ENCODE data around the gene LDB2.

Gene LDB2

DNA sequence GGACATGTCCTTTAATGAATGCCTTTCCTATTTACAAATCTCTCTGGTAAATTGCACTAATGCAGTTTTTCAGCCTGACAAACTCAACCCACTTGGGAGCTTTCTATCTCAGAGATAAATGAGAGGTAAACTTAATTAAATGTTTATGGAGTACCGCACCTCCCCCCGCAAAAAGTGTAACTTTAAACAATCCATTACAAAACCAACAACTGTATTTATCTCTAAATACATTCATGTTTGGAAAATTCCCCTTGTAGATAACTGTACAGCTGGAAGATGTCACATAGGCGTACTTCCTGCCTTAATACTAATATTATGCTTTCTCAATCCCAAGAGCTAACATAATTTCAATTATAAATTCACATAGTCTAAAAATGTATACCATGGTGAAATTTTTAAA, 215.5 kb downstream of the LDB2 start:
- no peaks in the 10 kb centered on the region for H3K9me3 ChIP-seq (ENCODE audit: control insufficient read depth, low read length)
- H3K27me3 ChIP-seq (ENCODE audit: control insufficient read depth, insufficient read depth, low read length, poor library complexity, severe bottlenecking), result no peaks in the 10 kb centered on the region
- no peaks in the 10 kb centered on the region for H3K4me1 ChIP-seq (ENCODE audit: control insufficient read depth, insufficient read depth, low read length)
- no peak overlapping the region for H3K27ac ChIP-seq (ENCODE audit: insufficient read depth, low read depth, low read length, poor library complexity, severe bottlenecking)
- 100% methylated on average over 1 to 3 of the region's 3 CpGs for WGBS, 2 experiments
- H3K4me3 ChIP-seq (ENCODE audit: insufficient read depth, low read depth, low read length), result no peak overlapping the region
- H3K36me3 ChIP-seq (ENCODE audit: control insufficient read depth, insufficient read depth, low read length), result no peaks in the 10 kb centered on the region

- Histone ChIP-seq H3K4me3 (ENCODE audit: insufficient read depth, low read depth, low read length) (no peak overlapping the region), H3K4me1 (ENCODE audit: control insufficient read depth, insufficient read depth, low read length) (peaks cover 4% of the 10 kb centered on the region), H3K36me3 (ENCODE audit: control insufficient read depth, insufficient read depth, low read length) (no peaks in the 10 kb centered on the region), H3K27me3 (ENCODE audit: control insufficient read depth, insufficient read depth, low read length, poor library complexity, severe bottlenecking) (no peaks in the 10 kb centered on the region), H3K9me3 (ENCODE audit: control insufficient read depth, low read length) (no peaks in the 10 kb centered on the region), H3K27ac (ENCODE audit: insufficient read depth, low read depth, low read length, poor library complexity, severe bottlenecking) (no peak overlapping the region)
- WGBS, 2 experiments, result 89 to 92% methylated on average over 4 of the region's 5 CpGs
Measured at GRCh38 chr4:16677001-16677944, 221.2 kb downstream of the LDB2 start.

GRCh38 chr4:16676230-16676770, 222.1 kb downstream of the LDB2 start:
- Histone ChIP-seq H3K9me3 (ENCODE audit: control insufficient read depth, low read length) (no peaks in the 10 kb centered on the region), H3K27ac (ENCODE audit: insufficient read depth, low read depth, low read length, poor library complexity, severe bottlenecking) (no peak overlapping the region), H3K4me1 (ENCODE audit: control insufficient read depth, insufficient read depth, low read length) (peaks cover 4% of the 10 kb centered on the region), H3K27me3 (ENCODE audit: control insufficient read depth, insufficient read depth, low read length, poor library complexity, severe bottlenecking) (no peaks in the 10 kb centered on the region), H3K36me3 (ENCODE audit: control insufficient read depth, insufficient read depth, low read length) (no peaks in the 10 kb centered on the region), H3K4me3 (ENCODE audit: insufficient read depth, low read depth, low read length) (no peak overlapping the region)
- WGBS, 2 experiments, result 93 to 96% methylated on average over 2 of the region's 3 CpGs

DNA sequence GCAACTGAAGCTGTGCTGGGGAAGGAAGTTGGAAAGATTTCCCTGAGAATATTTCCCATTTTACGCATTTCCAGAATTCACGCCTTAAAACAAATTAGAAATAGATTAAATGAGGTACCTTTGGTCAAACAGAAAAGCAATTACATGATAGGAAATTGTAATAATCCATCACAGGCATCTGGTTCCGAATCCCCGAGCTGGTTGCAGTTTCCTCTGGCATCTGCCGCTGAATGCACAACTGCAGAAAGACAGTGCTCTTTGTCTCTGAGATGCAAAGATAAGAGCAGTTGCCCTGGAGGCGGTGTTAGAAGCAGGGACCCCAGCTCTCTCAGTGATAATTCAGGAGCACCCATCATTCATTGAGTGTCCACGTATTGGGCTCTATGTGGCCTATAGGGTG, 224.4 kb downstream of the LDB2 start:
- Histone ChIP-seq H3K4me3 (ENCODE audit: insufficient read depth, low read depth, low read length) (no peak overlapping the region), H3K27ac (ENCODE audit: insufficient read depth, low read depth, low read length, poor library complexity, severe bottlenecking) (no peak overlapping the region), H3K9me3 (ENCODE audit: control insufficient read depth, low read length) (no peaks in the 10 kb centered on the region), H3K36me3 (ENCODE audit: control insufficient read depth, insufficient read depth, low read length) (no peaks in the 10 kb centered on the region), H3K27me3 (ENCODE audit: control insufficient read depth, insufficient read depth, low read length, poor library complexity, severe bottlenecking) (no peaks in the 10 kb centered on the region), H3K4me1 (ENCODE audit: control insufficient read depth, insufficient read depth, low read length) (peaks cover 4% of the 10 kb centered on the region)
- 68 to 80% methylated on average over 5 to 7 of the region's 7 CpGs for WGBS, 2 experiments

- WGBS, 2 experiments, result 62 to 64% methylated on average over 2 of the region's 2 CpGs
Measured at GRCh38 chr4:16672421-16672820, 226.0 kb downstream of the LDB2 start.

DNA sequence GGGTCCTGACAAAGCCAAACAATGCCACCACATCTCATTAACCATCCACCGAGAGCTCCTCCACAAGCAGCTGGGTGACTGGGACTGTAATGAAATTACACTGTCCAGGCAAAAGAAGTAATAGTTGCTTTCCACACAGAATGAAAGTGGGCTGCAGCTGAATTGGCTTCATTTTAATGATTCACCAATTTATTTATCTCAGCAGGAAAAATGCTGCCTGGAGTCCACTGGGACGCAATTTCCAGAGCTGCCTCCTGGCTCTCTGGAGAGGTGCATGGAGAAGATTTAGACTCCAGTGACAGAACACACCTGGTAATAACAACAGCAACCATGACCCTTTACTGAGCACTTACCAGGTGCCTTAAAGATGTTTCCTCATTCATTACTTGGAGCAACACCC, 226.7 kb downstream of the LDB2 start:
- Histone ChIP-seq H3K4me3 (ENCODE audit: insufficient read depth, low read depth, low read length) (no peak overlapping the region), H3K9me3 (ENCODE audit: control insufficient read depth, low read length) (no peaks in the 10 kb centered on the region), H3K27me3 (ENCODE audit: control insufficient read depth, insufficient read depth, low read length, poor library complexity, severe bottlenecking) (no peaks in the 10 kb centered on the region), H3K36me3 (ENCODE audit: control insufficient read depth, insufficient read depth, low read length) (no peaks in the 10 kb centered on the region), H3K27ac (ENCODE audit: insufficient read depth, low read depth, low read length, poor library complexity, severe bottlenecking) (no peak overlapping the region), H3K4me1 (ENCODE audit: control insufficient read depth, insufficient read depth, low read length) (peaks cover 4% of the 10 kb centered on the region)
- WGBS, 2 experiments, result 93 to 95% methylated on average over 2 of the region's 2 CpGs

More at GRCh38 chr4:16672421-16672820, 226.0 kb downstream of the LDB2 start:
- Histone ChIP-seq H3K27me3 (ENCODE audit: control insufficient read depth, insufficient read depth, low read length, poor library complexity, severe bottlenecking) (no peaks in the 10 kb centered on the region), H3K4me3 (ENCODE audit: insufficient read depth, low read depth, low read length) (no peak overlapping the region), H3K9me3 (ENCODE audit: control insufficient read depth, low read length) (no peaks in the 10 kb centered on the region), H3K27ac (ENCODE audit: insufficient read depth, low read depth, low read length, poor library complexity, severe bottlenecking) (no peak overlapping the region), H3K36me3 (ENCODE audit: control insufficient read depth, insufficient read depth, low read length) (no peaks in the 10 kb centered on the region), H3K4me1 (ENCODE audit: control insufficient read depth, insufficient read depth, low read length) (peaks cover 4% of the 10 kb centered on the region)

DNA sequence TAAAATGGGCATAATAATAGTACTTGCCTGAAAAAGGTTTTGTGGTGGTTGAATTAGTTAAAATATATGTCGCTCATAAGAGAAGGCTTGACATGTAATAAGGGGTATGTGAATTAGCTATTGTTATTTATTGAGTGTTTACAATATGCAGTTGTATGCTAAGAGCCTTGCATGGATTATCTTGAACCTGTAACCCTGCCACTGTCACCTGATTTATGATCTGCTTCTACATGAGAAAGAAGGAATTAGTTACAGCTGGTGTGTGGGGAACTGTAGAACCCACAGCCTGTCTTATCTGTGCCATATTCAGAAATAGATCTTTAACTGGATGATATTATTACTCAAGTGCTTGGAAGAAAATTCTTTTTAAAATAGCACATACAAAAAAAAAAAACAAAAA, 227.7 kb downstream of the LDB2 start:
- Histone ChIP-seq H3K27ac (ENCODE audit: insufficient read depth, low read depth, low read length, poor library complexity, severe bottlenecking) (no peak overlapping the region), H3K36me3 (ENCODE audit: control insufficient read depth, insufficient read depth, low read length) (no peaks in the 10 kb centered on the region), H3K4me1 (ENCODE audit: control insufficient read depth, insufficient read depth, low read length) (peaks cover 4% of the 10 kb centered on the region), H3K9me3 (ENCODE audit: control insufficient read depth, low read length) (no peaks in the 10 kb centered on the region), H3K27me3 (ENCODE audit: control insufficient read depth, insufficient read depth, low read length, poor library complexity, severe bottlenecking) (no peaks in the 10 kb centered on the region), H3K4me3 (ENCODE audit: insufficient read depth, low read depth, low read length) (no peak overlapping the region)
- WGBS, 2 experiments, result 100% methylated on average over 1 of the region's 1 CpG

- H3K4me3 ChIP-seq (ENCODE audit: insufficient read depth, low read depth, low read length), result no peak overlapping the region
- no peaks in the 10 kb centered on the region for H3K9me3 ChIP-seq (ENCODE audit: control insufficient read depth, low read length)
- H3K27me3 ChIP-seq (ENCODE audit: control insufficient read depth, insufficient read depth, low read length, poor library complexity, severe bottlenecking), result no peaks in the 10 kb centered on the region
- H3K4me1 ChIP-seq (ENCODE audit: control insufficient read depth, insufficient read depth, low read length), result peaks cover 4% of the 10 kb centered on the region
- no peaks in the 10 kb centered on the region for H3K36me3 ChIP-seq (ENCODE audit: control insufficient read depth, insufficient read depth, low read length)
- H3K27ac ChIP-seq (ENCODE audit: insufficient read depth, low read depth, low read length, poor library complexity, severe bottlenecking), result no peak overlapping the region
Measured at GRCh38 chr4:16669036-16669435, 229.4 kb downstream of the LDB2 start.

GRCh38 chr4:16668488-16668887, 230.0 kb downstream of the LDB2 start:
- no peak overlapping the region for H3K27ac ChIP-seq (ENCODE audit: insufficient read depth, low read depth, low read length, poor library complexity, severe bottlenecking)
- WGBS, 2 experiments, result 89 to 90% methylated on average over 1 of the region's 1 CpG
- no peaks in the 10 kb centered on the region for H3K27me3 ChIP-seq (ENCODE audit: control insufficient read depth, insufficient read depth, low read length, poor library complexity, severe bottlenecking)
- H3K36me3 ChIP-seq (ENCODE audit: control insufficient read depth, insufficient read depth, low read length), result no peaks in the 10 kb centered on the region
- H3K9me3 ChIP-seq (ENCODE audit: control insufficient read depth, low read length), result no peaks in the 10 kb centered on the region
- peaks cover 3% of the 10 kb centered on the region for H3K4me1 ChIP-seq (ENCODE audit: control insufficient read depth, insufficient read depth, low read length)
- H3K4me3 ChIP-seq (ENCODE audit: insufficient read depth, low read depth, low read length), result no peak overlapping the region

- Histone ChIP-seq H3K27me3 (ENCODE audit: control insufficient read depth, insufficient read depth, low read length, poor library complexity, severe bottlenecking) (no peaks in the 10 kb centered on the region), H3K4me1 (ENCODE audit: control insufficient read depth, insufficient read depth, low read length) (no peaks in the 10 kb centered on the region), H3K4me3 (ENCODE audit: insufficient read depth, low read depth, low read length) (no peak overlapping the region), H3K9me3 (ENCODE audit: control insufficient read depth, low read length) (no peaks in the 10 kb centered on the region), H3K36me3 (ENCODE audit: control insufficient read depth, insufficient read depth, low read length) (no peaks in the 10 kb centered on the region), H3K27ac (ENCODE audit: insufficient read depth, low read depth, low read length, poor library complexity, severe bottlenecking) (no peak overlapping the region)
- 92 to 97% methylated on average over 3 of the region's 3 CpGs for WGBS, 2 experiments
Measured at GRCh38 chr4:16667464-16667863, 231.0 kb downstream of the LDB2 start.
